Lower leg skin (tissue), 4 donors: ENCODE measurements around the gene HOXB1. TPM values are rescaled to one million over a fixed set of nuclear protein-coding genes. Genes with fewer than 3 reads are reported as not detected.
"Not testable (repeated sequence)": the region's sequence is repeated elsewhere in the genome, so short reads cannot be mapped to it uniquely, and the experiment has no call there.

ENCODE experiments used
- DNase-seq, 2 donors: peaks; one replicate each; pipeline ENCODE4 v3.0.0-alpha.2; 2019; ENCODE audit warnings: low spot score in 2 of 2
- H3K4me3 ChIP-seq: fragments of 200-600 bp; sonication (generic); 2 replicates; pipeline ENCODE4 v1.5.1; 2017; ENCODE audit warnings: mild to moderate bottlenecking, low read depth; ENCODE audit not compliant: poor library complexity, severe bottlenecking
- POLR2A ChIP-seq, 2 donors: fragments of 450-650 bp; IDR thresholded peaks; one replicate each; pipeline ENCODE4 v1.6.1; 2016 to 2017; ENCODE audit warnings: antibody characterized with exemption in 2 of 2, mild to moderate bottlenecking in 1 of 2, moderate library complexity in 1 of 2
- WGBS, 2 donors: methylation state at CpG; one replicate each; pipeline ENCODE4 v1.1.5; 2018; 5-methylcytosine and 5-hydroxymethylcytosine counted together
- intact Hi-C: fragments of 100-400 bp; cut with DNase I; formaldehyde crosslinking; loops from one replicate; pipeline ENCODE4 v1.15.0; 2023; ENCODE audit warnings: low total_unique reads
- total RNA-seq, 4 donors: library from RNA; depleted of rRNA; stranded (reverse); fragments of >200 nt; gene quantifications; one replicate each; pipeline ENCODE4 v1.1.0, GENCODE V29; 2016
- TF ChIP-seq, protein P1 (sequence below), 3 donors: fragments of 450-650 bp; IDR thresholded peaks; one replicate each; pipeline ENCODE4 v1.5.1; 2016; ENCODE audit warnings: antibody characterized with exemption in 3 of 3, mild to moderate bottlenecking in 3 of 3, moderate library complexity in 2 of 3

The HOXB1 gene
- total RNA-seq, 4 donors from 2014 or later, result 0.19 to 0.52 TPM; not detected in 2

GRCh38 chr17:48510381-48510760 is 20.4 kb downstream of the HOXB1 start:
- intact Hi-C loops, result no loop called here
- TF ChIP-seq, protein P1, sequence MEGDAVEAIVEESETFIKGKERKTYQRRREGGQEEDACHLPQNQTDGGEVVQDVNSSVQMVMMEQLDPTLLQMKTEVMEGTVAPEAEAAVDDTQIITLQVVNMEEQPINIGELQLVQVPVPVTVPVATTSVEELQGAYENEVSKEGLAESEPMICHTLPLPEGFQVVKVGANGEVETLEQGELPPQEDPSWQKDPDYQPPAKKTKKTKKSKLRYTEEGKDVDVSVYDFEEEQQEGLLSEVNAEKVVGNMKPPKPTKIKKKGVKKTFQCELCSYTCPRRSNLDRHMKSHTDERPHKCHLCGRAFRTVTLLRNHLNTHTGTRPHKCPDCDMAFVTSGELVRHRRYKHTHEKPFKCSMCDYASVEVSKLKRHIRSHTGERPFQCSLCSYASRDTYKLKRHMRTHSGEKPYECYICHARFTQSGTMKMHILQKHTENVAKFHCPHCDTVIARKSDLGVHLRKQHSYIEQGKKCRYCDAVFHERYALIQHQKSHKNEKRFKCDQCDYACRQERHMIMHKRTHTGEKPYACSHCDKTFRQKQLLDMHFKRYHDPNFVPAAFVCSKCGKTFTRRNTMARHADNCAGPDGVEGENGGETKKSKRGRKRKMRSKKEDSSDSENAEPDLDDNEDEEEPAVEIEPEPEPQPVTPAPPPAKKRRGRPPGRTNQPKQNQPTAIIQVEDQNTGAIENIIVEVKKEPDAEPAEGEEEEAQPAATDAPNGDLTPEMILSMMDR (IDR thresholded peaks at IDR 0.05), result no peak
- TF ChIP-seq POLR2A (IDR thresholded peaks at IDR 0.05), result no peak
- DNase-seq, result no peak
- WGBS, 2 donors, result 86 to 89% methylated on average over 2 of the region's 2 CpGs
- H3K4me3 ChIP-seq, result no peak overlapping the region

DNA sequence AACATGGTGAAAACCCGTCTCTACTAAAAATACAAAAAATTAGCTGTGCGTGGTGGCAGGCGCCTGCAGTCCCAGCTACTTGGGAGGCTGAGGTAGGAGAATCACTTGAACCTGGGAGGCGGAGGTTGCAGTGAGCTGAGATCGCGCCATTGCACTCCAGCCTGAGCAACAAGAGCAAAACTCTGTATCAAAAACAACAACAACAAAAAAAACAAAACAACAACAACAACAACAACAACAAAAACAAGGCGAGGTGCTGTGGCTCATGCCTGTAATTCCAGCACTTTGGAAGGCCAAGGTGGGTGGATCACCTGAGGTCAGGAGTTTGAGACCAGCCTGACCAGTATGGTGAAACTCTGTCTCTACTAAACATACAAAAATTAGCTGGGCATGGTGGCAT is 21.1 kb downstream of the HOXB1 start:
- DNase-seq, intact Hi-C loops, H3K4me3 ChIP-seq: not testable (repeated sequence)
- 85 to 89% methylated on average over 7 of the region's 7 CpGs for WGBS, 2 donors

DNA sequence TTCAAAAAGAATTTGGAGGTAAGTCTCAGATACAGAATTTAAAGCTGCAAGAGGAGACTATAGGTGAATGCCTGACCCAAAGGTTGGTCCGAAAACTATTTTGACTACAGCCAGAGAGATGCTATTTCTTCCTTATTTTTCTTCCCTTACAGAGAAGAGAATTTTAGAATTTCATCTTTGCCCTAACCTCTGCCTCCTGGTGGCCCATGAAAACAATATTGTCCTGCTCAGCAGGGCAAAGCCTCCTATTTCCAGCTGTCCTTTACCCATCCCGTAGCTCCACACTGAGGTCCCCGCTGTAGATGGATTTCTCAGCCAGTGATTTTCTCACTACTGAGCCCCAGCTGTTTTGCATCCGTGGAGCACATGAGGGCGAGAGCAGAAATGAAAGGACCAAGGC is 24.6 kb downstream of the HOXB1 start:
- 82 to 84% methylated on average over 5 of the region's 5 CpGs for WGBS, 2 donors
- TF ChIP-seq POLR2A (IDR thresholded peaks at IDR 0.05), result no peak
- TF ChIP-seq, protein P1 (IDR thresholded peaks at IDR 0.05), result no peak
- intact Hi-C loops, result no loop called here

DNA sequence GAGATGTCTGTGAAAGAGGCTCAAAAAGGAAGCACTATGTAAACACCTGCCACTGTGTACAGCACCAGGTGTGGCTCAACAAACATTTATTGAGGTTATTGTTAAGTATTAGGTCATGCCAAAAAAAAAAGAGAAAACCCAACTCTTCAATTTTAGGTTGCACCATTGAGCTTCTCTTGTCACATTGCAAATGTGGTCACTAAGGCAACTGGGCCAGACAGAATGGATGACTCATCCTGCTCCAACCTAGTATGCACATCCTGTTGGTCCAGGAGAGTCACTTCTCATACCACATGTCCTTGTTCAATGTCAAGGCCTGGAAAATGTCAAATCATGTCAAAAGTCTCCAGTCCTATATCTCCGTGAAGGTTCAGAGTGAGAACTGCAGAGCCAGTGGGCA is 25.0 kb downstream of the HOXB1 start:
- TF ChIP-seq POLR2A (IDR thresholded peaks at IDR 0.05), result no peak
- TF ChIP-seq, protein P1 (IDR thresholded peaks at IDR 0.05), result no peak
- intact Hi-C loops, result no loop called here
- WGBS, 2 donors, result 63% methylated on average over 1 of the region's 1 CpG
- DNase-seq, result no peak
- no peak overlapping the region for H3K4me3 ChIP-seq

More for the DNA sequence above, 24.6 kb downstream of the HOXB1 start:
- no peak overlapping the region for H3K4me3 ChIP-seq
- DNase-seq, result no peak

- H3K4me3 ChIP-seq, result no peak overlapping the region
- 86 to 91% methylated on average over 2 of the region's 2 CpGs for WGBS, 2 donors
- TF ChIP-seq, protein P1 (IDR thresholded peaks at IDR 0.05), result no peak
- TF ChIP-seq POLR2A (IDR thresholded peaks at IDR 0.05), result no peak
- intact Hi-C loops, result no loop called here
- DNase-seq, result no peak
Observed at GRCh38 chr17:48504953-48505352, 25.9 kb downstream of the HOXB1 start.

DNA sequence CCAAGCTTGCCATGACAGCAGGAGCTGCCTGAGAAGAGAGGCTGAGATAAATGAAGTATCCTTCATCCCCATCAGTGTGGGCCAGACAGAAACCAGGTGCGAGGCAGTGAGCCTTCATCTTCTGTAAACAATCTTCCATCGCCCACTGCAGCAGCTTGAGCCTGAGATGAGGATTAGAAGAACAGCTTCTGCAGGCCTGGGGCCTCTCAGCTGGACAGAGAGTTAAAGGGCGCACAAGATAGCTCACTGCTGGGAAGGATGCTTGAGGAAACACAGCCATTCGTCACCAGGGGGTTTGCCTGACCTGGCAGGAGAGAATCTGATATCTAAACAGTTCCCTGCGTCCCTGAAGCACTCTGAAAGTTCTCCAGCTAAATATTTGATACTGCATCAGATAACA is 27.1 kb downstream of the HOXB1 start:
- TF ChIP-seq POLR2A (IDR thresholded peaks at IDR 0.05), result no peak
- TF ChIP-seq, protein P1 (IDR thresholded peaks at IDR 0.05), result no peak
- intact Hi-C loops, result no loop called here
- no peak for DNase-seq
- WGBS, 2 donors, result 90 to 94% methylated on average over 5 of the region's 5 CpGs
- H3K4me3 ChIP-seq, result no peak overlapping the region
